Stimulated activated CD8-positive, alpha-beta memory T cell treated with anti-CD3 and anti-CD28 coated beads, Interleukin-15, amount 100 ng/mL, for 48 hours (primary cell): ENCODE results near the gene PHIP.
A peak's percentile ranks its signal among the peaks of the same experiment; 100 is the strongest.
"Not testable (repeated sequence)": the region's sequence is repeated elsewhere in the genome, so short reads cannot be mapped to it uniquely, and the experiment has no call there.

Experiments used
- DNase-seq, 2 donors: peaks; one replicate each; pipeline ENCODE4 v3.0.0-alpha.2; 2020; ENCODE audit warnings: low read depth in 2 of 2

The PHIP gene

GRCh38 chr6:79078075-79078969 is at the start of gene PHIP:
Gene PHIP, minus strand, starts transcription at chr6:79078254. Its CDS starts 186 bp downstream, at chr6:79078068.
- peak; percentile 78 to 82 for DNase-seq

GRCh38 chr6:79127660-79128059 is 49.6 kb upstream of the PHIP start:
- DNase-seq, result no peak

GRCh38 chr6:79119217-79119616 is 41.2 kb upstream of the PHIP start:
- DNase-seq, result no peak

- DNase-seq, result no peak
These were observed 39.7 kb upstream of the PHIP start for GRCh38 chr6:79117752-79118151.

GRCh38 chr6:79115553-79116182 is 37.6 kb upstream of the PHIP start:
- no peak for DNase-seq

- no peak for DNase-seq
These were observed 33.5 kb upstream of the PHIP start for GRCh38 chr6:79111549-79111948.

GRCh38 chr6:79101164-79101563 is 23.1 kb upstream of the PHIP start:
- DNase-seq, result no peak

GRCh38 chr6:79100304-79100703 is 22.2 kb upstream of the PHIP start:
- DNase-seq, result no peak

GRCh38 chr6:79094938-79095337 is 16.9 kb upstream of the PHIP start:
- DNase-seq, result no peak

GRCh38 chr6:79091801-79092200 is 13.7 kb upstream of the PHIP start:
- DNase-seq, result not testable (repeated sequence)

- DNase-seq, result no peak
These were observed 11.7 kb upstream of the PHIP start for GRCh38 chr6:79089552-79090404.

- no peak for DNase-seq
These were observed 6.6 kb upstream of the PHIP start for GRCh38 chr6:79084693-79085092.

- no peak for DNase-seq
These were observed 4.2 kb upstream of the PHIP start for GRCh38 chr6:79082304-79082703.

GRCh38 chr6:79081663-79082062 is 3.6 kb upstream of the PHIP start:
- DNase-seq, result no peak

- no peak for DNase-seq
These were observed 1.5 kb upstream of the PHIP start for GRCh38 chr6:79079561-79080041.

GRCh38 chr6:79077715-79078074 is 359 bp downstream of the PHIP start:
- peak; percentile 22 to 29 for DNase-seq

- peak; percentile 82 to 84 for DNase-seq
These were observed 1.0 kb downstream of the PHIP start for GRCh38 chr6:79076782-79077641.

- no peak for DNase-seq
These were observed 1.9 kb downstream of the PHIP start for GRCh38 chr6:79076160-79076559.

GRCh38 chr6:79073888-79074287 is 4.2 kb downstream of the PHIP start:
- no peak for DNase-seq

- DNase-seq, result no peak
These were observed 5.3 kb downstream of the PHIP start for GRCh38 chr6:79072640-79073181.

- DNase-seq, result no peak
These were observed 6.5 kb downstream of the PHIP start for GRCh38 chr6:79071547-79071946.
